K562 (cell line): ENCODE measurements around the gene MBD1.

Experiments used
- BRD4 ChIP-seq: fragments of 200-600 bp; sonication (generic); IDR thresholded peaks from 2 replicates; pipeline ENCODE4 v1.6.1; 2017; ENCODE audit warnings: inconsistent platforms
- CTBP1 ChIP-seq: fragments of 450-650 bp; IDR thresholded peaks from 2 replicates; pipeline ENCODE4 v1.6.1; 2016; ENCODE audit warnings: borderline replicate concordance
- CTCF ChIP-seq, 3 experiments: IDR thresholded peaks in 2 of 3; conservative IDR thresholded peaks in 1 of 3; 2 replicates each; pipeline ENCODE4 v1.5.1; 2011 to 2012; ENCODE audit warnings: low read length in 3 of 3, mild to moderate bottlenecking in 3 of 3, control low read depth in 2 of 3, improper control_type of control experiment in 1 of 3, inconsistent platforms in 1 of 3, low read depth in 1 of 3, mixed read lengths in 1 of 3, moderate library complexity in 1 of 3; ENCODE audit not compliant: insufficient read depth in 2 of 3
- ELF1 ChIP-seq: fragments of 200-800 bp; sonication (Bioruptor generic); IDR thresholded peaks from 2 replicates; pipeline ENCODE4 v1.6.1; 2016; ENCODE audit warnings: missing genetic modification characterization, missing compliant biosample characterization
- GATAD2A ChIP-seq: fragments of 450-650 bp; IDR thresholded peaks from 2 replicates; pipeline ENCODE4 v1.6.1; 2017
- GTF2F1 ChIP-seq: IDR thresholded peaks from 2 replicates; pipeline ENCODE4 v1.6.1; 2011; ENCODE audit warnings: low read depth, low read length, improper control_type of control experiment
- HDAC6 ChIP-seq: IDR thresholded peaks from 2 replicates; pipeline ENCODE4 v1.6.1; 2012; ENCODE audit warnings: low read depth, mild to moderate bottlenecking, control low read depth, inconsistent platforms, low read length, moderate library complexity
- HIVEP1 ChIP-seq: fragments of 250-450 bp; sonication (Bioruptor Pico); IDR thresholded peaks from 2 replicates; pipeline ENCODE4 v1.4.0; 2020; ENCODE audit warnings: mild to moderate bottlenecking
- MAX ChIP-seq: sonication (generic); formaldehyde crosslinking; IDR thresholded peaks from 2 replicates; pipeline ENCODE4 v1.9.0; 2022; ENCODE audit warnings: mild to moderate bottlenecking, missing genetic modification reagents
- NBN ChIP-seq: fragments of 450-650 bp; IDR thresholded peaks from 2 replicates; pipeline ENCODE4 v1.6.1; 2016; ENCODE audit warnings: low read depth, mild to moderate bottlenecking
- POLR2A ChIP-seq: fragments of 450-650 bp; conservative IDR thresholded peaks from 2 replicates; pipeline ENCODE4 v1.6.1; 2016
- RAD51 ChIP-seq: fragments of 450-650 bp; IDR thresholded peaks from 2 replicates; pipeline ENCODE4 v1.7.1; 2016; ENCODE audit warnings: low read depth, mild to moderate bottlenecking, borderline replicate concordance
- ZBTB33 ChIP-seq: sonication (generic); formaldehyde crosslinking; IDR thresholded peaks from 2 replicates; pipeline ENCODE4 v1.8.1; 2023; ENCODE audit warnings: mild to moderate bottlenecking, missing genetic modification reagents
- ZNF146 ChIP-seq: IDR thresholded peaks from one replicate; pipeline ENCODE4 v1.6.1; 2018; ENCODE audit warnings: missing compliant biosample characterization; ENCODE audit not compliant: unreplicated experiment

GRCh38 chr18:50240080-50240563 is 41.2 kb downstream of the MBD1 start:
- TF ChIP-seq RAD51 (no peak), HDAC6 (no peak), ZBTB33 (CRISPR knock-in tag) (no peak), NBN (no peak), HIVEP1 (no peak), GTF2F1 (no peak), POLR2A (no peak), BRD4 (no peak), ZNF146 (CRISPR knock-in tag) (no peak), MAX (CRISPR knock-in tag) (no peak), GATAD2A (no peak), CTBP1 (no peak), CTCF (IDR thresholded peaks at IDR 0.05 in 2 of 3, conservative IDR thresholded peaks at IDR 0.05 in 1 of 3; ENCODE audit: insufficient read depth in 2 of 3, low read depth in 1 of 3, low read length in 3 of 3) (no peak), ELF1 (tag) (no peak)
